Measurements from ENCODE around the gene NDC80. TPM values are rescaled to one million over a fixed set of nuclear protein-coding genes. Genes with fewer than 3 reads are reported as not detected.
A peak's percentile ranks its signal among the peaks of the same experiment; 100 is the strongest.

The NDC80 gene
- total RNA-seq, 1 donor from 2014 or later, result 7.9 TPM

DNA sequence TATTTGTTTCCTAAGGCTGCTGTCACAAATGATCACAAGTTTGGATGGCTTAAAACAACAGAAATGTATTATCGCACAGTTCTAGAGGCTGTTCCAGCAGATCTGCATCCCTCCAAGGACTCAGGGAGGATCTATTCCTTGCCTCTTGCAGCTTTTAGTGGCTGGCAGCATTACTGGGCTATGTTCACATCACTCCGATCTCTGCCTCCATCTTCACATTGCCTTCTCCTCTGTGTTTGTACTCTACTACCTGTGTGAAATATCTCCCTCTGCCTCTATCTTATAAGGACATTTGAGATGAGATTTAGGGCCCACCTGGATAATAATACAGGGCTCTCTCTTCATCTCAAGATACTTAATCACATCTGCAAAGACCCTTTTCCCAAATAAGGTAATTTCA is 18.9 kb downstream of the NDC80 start:
- TF ChIP-seq, protein P1, sequence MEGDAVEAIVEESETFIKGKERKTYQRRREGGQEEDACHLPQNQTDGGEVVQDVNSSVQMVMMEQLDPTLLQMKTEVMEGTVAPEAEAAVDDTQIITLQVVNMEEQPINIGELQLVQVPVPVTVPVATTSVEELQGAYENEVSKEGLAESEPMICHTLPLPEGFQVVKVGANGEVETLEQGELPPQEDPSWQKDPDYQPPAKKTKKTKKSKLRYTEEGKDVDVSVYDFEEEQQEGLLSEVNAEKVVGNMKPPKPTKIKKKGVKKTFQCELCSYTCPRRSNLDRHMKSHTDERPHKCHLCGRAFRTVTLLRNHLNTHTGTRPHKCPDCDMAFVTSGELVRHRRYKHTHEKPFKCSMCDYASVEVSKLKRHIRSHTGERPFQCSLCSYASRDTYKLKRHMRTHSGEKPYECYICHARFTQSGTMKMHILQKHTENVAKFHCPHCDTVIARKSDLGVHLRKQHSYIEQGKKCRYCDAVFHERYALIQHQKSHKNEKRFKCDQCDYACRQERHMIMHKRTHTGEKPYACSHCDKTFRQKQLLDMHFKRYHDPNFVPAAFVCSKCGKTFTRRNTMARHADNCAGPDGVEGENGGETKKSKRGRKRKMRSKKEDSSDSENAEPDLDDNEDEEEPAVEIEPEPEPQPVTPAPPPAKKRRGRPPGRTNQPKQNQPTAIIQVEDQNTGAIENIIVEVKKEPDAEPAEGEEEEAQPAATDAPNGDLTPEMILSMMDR (IDR thresholded peaks at IDR 0.05), result no peak
- Mint-ChIP-seq H3K4me1 (ENCODE audit: unreplicated experiment) (peaks cover 14% of the 10 kb centered on the region), H3K36me3 (ENCODE audit: unreplicated experiment) (no peaks in the 10 kb centered on the region), H3K4me3 (ENCODE audit: unreplicated experiment) (no peak overlapping the region), H3K9me3 (ENCODE audit: unreplicated experiment) (no peaks in the 10 kb centered on the region), H3K27me3 (ENCODE audit: unreplicated experiment) (no peaks in the 10 kb centered on the region), H3K27ac (ENCODE audit: unreplicated experiment) (peak overlapping the region; percentile 39)
- DNase-seq (ENCODE audit: extremely low spot score, unreplicated experiment), result no peak

- TF ChIP-seq, protein P1 (IDR thresholded peaks at IDR 0.05), result no peak
- H3K27me3 Mint-ChIP-seq (ENCODE audit: unreplicated experiment), result no peaks in the 10 kb centered on the region
- H3K4me1 Mint-ChIP-seq (ENCODE audit: unreplicated experiment), result peaks cover 6% of the 10 kb centered on the region
- DNase-seq (ENCODE audit: extremely low spot score, unreplicated experiment), result no peak
- no peak overlapping the region for H3K4me3 Mint-ChIP-seq (ENCODE audit: unreplicated experiment)
- H3K36me3 Mint-ChIP-seq (ENCODE audit: unreplicated experiment), result peaks cover 5% of the 10 kb centered on the region
- H3K27ac Mint-ChIP-seq (ENCODE audit: unreplicated experiment), result no peak overlapping the region
- H3K9me3 Mint-ChIP-seq (ENCODE audit: unreplicated experiment), result peaks cover 4% of the 10 kb centered on the region
Observed at GRCh38 chr18:2597639-2598038, 26.3 kb downstream of the NDC80 start.

DNA sequence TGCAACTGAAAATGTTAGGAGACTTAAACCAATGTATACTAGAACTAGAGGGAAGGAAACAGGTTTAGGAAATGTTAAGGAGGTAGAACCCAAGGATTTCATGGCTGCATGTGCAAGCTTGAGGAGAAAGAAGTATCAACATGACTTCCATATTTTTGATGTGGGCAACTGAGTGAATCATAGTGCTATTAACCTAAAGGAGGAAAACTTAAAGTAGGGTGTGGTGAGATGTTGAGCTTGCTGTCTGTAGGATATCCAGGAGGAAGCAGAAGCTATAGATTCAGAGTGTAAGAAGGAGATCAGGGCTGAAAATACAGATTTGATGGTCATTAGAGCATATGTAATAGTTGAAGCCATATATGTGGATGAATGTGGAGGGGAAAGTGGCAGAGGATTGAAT is 31.5 kb downstream of the NDC80 start:
- Mint-ChIP-seq H3K36me3 (ENCODE audit: unreplicated experiment) (no peaks in the 10 kb centered on the region), H3K4me1 (ENCODE audit: unreplicated experiment) (peaks cover 26% of the 10 kb centered on the region), H3K27ac (ENCODE audit: unreplicated experiment) (peak overlapping the region; percentile 3), H3K9me3 (ENCODE audit: unreplicated experiment) (no peaks in the 10 kb centered on the region), H3K4me3 (ENCODE audit: unreplicated experiment) (no peak overlapping the region), H3K27me3 (ENCODE audit: unreplicated experiment) (no peaks in the 10 kb centered on the region)
- TF ChIP-seq, protein P1 (IDR thresholded peaks at IDR 0.05), result no peak
- DNase-seq (ENCODE audit: extremely low spot score, unreplicated experiment), result no peak

GRCh38 chr18:2606335-2606734 is 35.0 kb downstream of the NDC80 start:
- TF ChIP-seq, protein P1 (IDR thresholded peaks at IDR 0.05), result no peak
- H3K27me3 Mint-ChIP-seq (ENCODE audit: unreplicated experiment), result no peaks in the 10 kb centered on the region
- H3K4me3 Mint-ChIP-seq (ENCODE audit: unreplicated experiment), result peak overlapping the region; percentile 47
- H3K9me3 Mint-ChIP-seq (ENCODE audit: unreplicated experiment), result no peaks in the 10 kb centered on the region
- peaks cover 5% of the 10 kb centered on the region for H3K36me3 Mint-ChIP-seq (ENCODE audit: unreplicated experiment)
- H3K4me1 Mint-ChIP-seq (ENCODE audit: unreplicated experiment), result peaks cover 25% of the 10 kb centered on the region
- no peak for DNase-seq (ENCODE audit: extremely low spot score, unreplicated experiment)
- peak overlapping the region; percentile 86 for H3K27ac Mint-ChIP-seq (ENCODE audit: unreplicated experiment)

GRCh38 chr18:2609604-2610003 is 38.2 kb downstream of the NDC80 start:
- Mint-ChIP-seq H3K9me3 (ENCODE audit: unreplicated experiment) (no peaks in the 10 kb centered on the region), H3K27ac (ENCODE audit: unreplicated experiment) (no peak overlapping the region)
- TF ChIP-seq, protein P1 (IDR thresholded peaks at IDR 0.05), result no peak

More at GRCh38 chr18:2609604-2610003, 38.2 kb downstream of the NDC80 start:
- Mint-ChIP-seq H3K4me1 (ENCODE audit: unreplicated experiment) (peaks cover 22% of the 10 kb centered on the region), H3K27me3 (ENCODE audit: unreplicated experiment) (no peaks in the 10 kb centered on the region), H3K36me3 (ENCODE audit: unreplicated experiment) (peaks cover 13% of the 10 kb centered on the region), H3K4me3 (ENCODE audit: unreplicated experiment) (no peak overlapping the region)
- DNase-seq (ENCODE audit: extremely low spot score, unreplicated experiment), result no peak
